DOHH2 (cell line): ENCODE results near the gene CEP85L.

Experiments
- EZH2phosphoT487 ChIP-seq: fragments of 200-600 bp; sonication (generic); IDR thresholded peaks from 2 replicates; pipeline ENCODE4 v1.6.1; 2017; ENCODE audit warnings: borderline replicate concordance, mild to moderate bottlenecking, antibody characterized with exemption, low read length, moderate library complexity, mixed read lengths
- TF ChIP-seq, protein P1 (sequence below): fragments of 200-600 bp; sonication (generic); IDR thresholded peaks from one replicate; pipeline ENCODE4 v1.5.1; 2014; ENCODE audit warnings: antibody characterized with exemption, mild to moderate bottlenecking, low read depth, low read length; ENCODE audit not compliant: poor library complexity, severe bottlenecking

DNA sequence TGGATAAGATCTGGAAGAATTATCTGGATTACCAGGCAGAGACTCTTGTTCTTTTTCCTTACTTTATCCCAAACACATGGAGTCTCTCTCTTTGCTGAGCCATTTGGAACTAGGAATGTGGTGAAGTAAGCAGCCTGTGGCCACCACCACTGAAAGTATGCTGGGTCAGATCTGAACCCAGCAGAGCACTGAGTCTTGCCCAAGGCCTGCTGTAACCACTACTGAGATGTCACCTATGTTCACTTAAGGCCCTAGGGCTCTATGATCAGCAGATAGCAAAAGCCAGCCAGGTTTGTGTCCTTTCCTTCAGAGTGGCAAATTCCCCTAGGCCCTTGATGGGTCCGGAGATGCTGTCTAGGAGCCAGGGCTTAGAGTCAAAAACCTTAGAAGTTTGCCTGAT, 206.6 kb downstream of the CEP85L start:
- TF ChIP-seq, protein P1, sequence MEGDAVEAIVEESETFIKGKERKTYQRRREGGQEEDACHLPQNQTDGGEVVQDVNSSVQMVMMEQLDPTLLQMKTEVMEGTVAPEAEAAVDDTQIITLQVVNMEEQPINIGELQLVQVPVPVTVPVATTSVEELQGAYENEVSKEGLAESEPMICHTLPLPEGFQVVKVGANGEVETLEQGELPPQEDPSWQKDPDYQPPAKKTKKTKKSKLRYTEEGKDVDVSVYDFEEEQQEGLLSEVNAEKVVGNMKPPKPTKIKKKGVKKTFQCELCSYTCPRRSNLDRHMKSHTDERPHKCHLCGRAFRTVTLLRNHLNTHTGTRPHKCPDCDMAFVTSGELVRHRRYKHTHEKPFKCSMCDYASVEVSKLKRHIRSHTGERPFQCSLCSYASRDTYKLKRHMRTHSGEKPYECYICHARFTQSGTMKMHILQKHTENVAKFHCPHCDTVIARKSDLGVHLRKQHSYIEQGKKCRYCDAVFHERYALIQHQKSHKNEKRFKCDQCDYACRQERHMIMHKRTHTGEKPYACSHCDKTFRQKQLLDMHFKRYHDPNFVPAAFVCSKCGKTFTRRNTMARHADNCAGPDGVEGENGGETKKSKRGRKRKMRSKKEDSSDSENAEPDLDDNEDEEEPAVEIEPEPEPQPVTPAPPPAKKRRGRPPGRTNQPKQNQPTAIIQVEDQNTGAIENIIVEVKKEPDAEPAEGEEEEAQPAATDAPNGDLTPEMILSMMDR, result no peak
- no peak for TF ChIP-seq EZH2phosphoT487
